Neural crest cell (in vitro differentiated cells): ENCODE measurements around the gene TBC1D2B. TPM values are rescaled to one million over a fixed set of nuclear protein-coding genes. Genes with fewer than 3 reads are reported as not detected.
"Not testable (repeated sequence)": the region's sequence is repeated elsewhere in the genome, so short reads cannot be mapped to it uniquely, and the experiment has no call there.

ENCODE experiments used
- DNase-seq: peaks from one replicate; pipeline ENCODE4 v3.0.0; 2021; ENCODE audit warnings: low read depth, mixed read lengths, low spot score
- H3K27ac Mint-ChIP-seq: one replicate; pipeline ENCODE4 v1.8.0; 2021; ENCODE audit warnings: mild to moderate bottlenecking, mixed read lengths; ENCODE audit not compliant: unreplicated experiment
- H3K27me3 Mint-ChIP-seq: 2 replicates; pipeline ENCODE4 v1.8.0; 2021; ENCODE audit warnings: low read depth, mild to moderate bottlenecking, mixed read lengths
- H3K36me3 Mint-ChIP-seq: 2 replicates; pipeline ENCODE4 v1.8.0; 2021; ENCODE audit warnings: low read depth, mild to moderate bottlenecking, mixed read lengths
- H3K4me1 Mint-ChIP-seq: 2 replicates; pipeline ENCODE4 v1.8.0; 2021; ENCODE audit warnings: mixed read lengths
- H3K4me3 Mint-ChIP-seq: one replicate; pipeline ENCODE4 v1.8.0; 2021; ENCODE audit warnings: mild to moderate bottlenecking, mixed read lengths
- H3K9me3 Mint-ChIP-seq: 2 replicates; pipeline ENCODE4 v1.8.0; 2021; ENCODE audit warnings: mixed read lengths
- CTCF ChIP-seq: fragments of 200-600 bp; sonication (generic); conservative IDR thresholded peaks from 2 replicates; pipeline ENCODE4 v1.5.0; 2021; ENCODE audit warnings: antibody characterized with exemption, mild to moderate bottlenecking
- total RNA-seq: library from RNA; stranded (reverse); gene quantifications from 2 replicates; pipeline ENCODE4 v1.2.1, GENCODE V29; 2021

TBC1D2B gene
- total RNA-seq, 1 donor from 2014 or later = 21.8 TPM

GRCh38 chr15:78001656-78002055 is 75.9 kb downstream of the TBC1D2B start:
- Mint-ChIP-seq H3K4me1 (peaks cover 11% of the 10 kb centered on the region), H3K36me3 (peaks cover 5% of the 10 kb centered on the region), H3K4me3 (no peak overlapping the region), H3K27ac (no peak overlapping the region), H3K27me3 (no peaks in the 10 kb centered on the region), H3K9me3 (no peaks in the 10 kb centered on the region)
- no peak for DNase-seq
- no peak for TF ChIP-seq CTCF

- H3K9me3 Mint-ChIP-seq = no peaks in the 10 kb centered on the region
- H3K27ac Mint-ChIP-seq = no peak overlapping the region
Observed at GRCh38 chr15:78000927-78001249, 76.6 kb downstream of the TBC1D2B start.

GRCh38 chr15:78000091-78000926 is 77.2 kb downstream of the TBC1D2B start:
- Mint-ChIP-seq H3K27ac (no peak overlapping the region), H3K9me3 (no peaks in the 10 kb centered on the region)

More at GRCh38 chr15:78000927-78001249, 76.6 kb downstream of the TBC1D2B start:
- Mint-ChIP-seq H3K27me3 (no peaks in the 10 kb centered on the region), H3K4me3 (no peak overlapping the region), H3K36me3 (peaks cover 5% of the 10 kb centered on the region), H3K4me1 (peaks cover 11% of the 10 kb centered on the region)
- no peak for DNase-seq
- no peak for TF ChIP-seq CTCF

GRCh38 chr15:77999486-77999885 is 78.0 kb downstream of the TBC1D2B start:
- no peak for DNase-seq
- peaks cover 5% of the 10 kb centered on the region for H3K36me3 Mint-ChIP-seq
- no peak overlapping the region for H3K4me3 Mint-ChIP-seq
- H3K27ac Mint-ChIP-seq = no peak overlapping the region
- no peaks in the 10 kb centered on the region for H3K9me3 Mint-ChIP-seq
- H3K4me1 Mint-ChIP-seq = peaks cover 7% of the 10 kb centered on the region
- no peak for TF ChIP-seq CTCF
- H3K27me3 Mint-ChIP-seq = no peaks in the 10 kb centered on the region

More at GRCh38 chr15:78000091-78000926, 77.2 kb downstream of the TBC1D2B start:
- Mint-ChIP-seq H3K27me3 (no peaks in the 10 kb centered on the region), H3K4me1 (peaks cover 11% of the 10 kb centered on the region), H3K4me3 (no peak overlapping the region), H3K36me3 (peaks cover 5% of the 10 kb centered on the region)
- DNase-seq = peak; percentile 61
- peak; percentile 68 for TF ChIP-seq CTCF

- no peak for DNase-seq
Observed at GRCh38 chr15:77998592-77998991, 78.9 kb downstream of the TBC1D2B start.

GRCh38 chr15:77997761-77998554 is 79.6 kb downstream of the TBC1D2B start:
- H3K9me3 Mint-ChIP-seq, H3K36me3 Mint-ChIP-seq, H3K27me3 Mint-ChIP-seq, DNase-seq, H3K4me3 Mint-ChIP-seq: not testable (repeated sequence)
- H3K27ac Mint-ChIP-seq = peak overlapping the region; percentile 62
- H3K4me1 Mint-ChIP-seq = peaks cover 14% of the 10 kb centered on the region

More at GRCh38 chr15:77998592-77998991, 78.9 kb downstream of the TBC1D2B start:
- peaks cover 10% of the 10 kb centered on the region for H3K4me1 Mint-ChIP-seq
- peaks cover 5% of the 10 kb centered on the region for H3K36me3 Mint-ChIP-seq
- H3K27me3 Mint-ChIP-seq = no peaks in the 10 kb centered on the region
- no peak for TF ChIP-seq CTCF
- no peak overlapping the region for H3K27ac Mint-ChIP-seq
- H3K9me3 Mint-ChIP-seq = no peaks in the 10 kb centered on the region
- no peak overlapping the region for H3K4me3 Mint-ChIP-seq

GRCh38 chr15:77997221-77997620 is 80.3 kb downstream of the TBC1D2B start:
- Mint-ChIP-seq H3K27ac (peak overlapping the region; percentile 71), H3K4me1 (peaks cover 14% of the 10 kb centered on the region)
- H3K27me3 Mint-ChIP-seq, H3K9me3 Mint-ChIP-seq, DNase-seq, H3K36me3 Mint-ChIP-seq, H3K4me3 Mint-ChIP-seq: not testable (repeated sequence)

- H3K9me3 Mint-ChIP-seq, H3K4me3 Mint-ChIP-seq, H3K36me3 Mint-ChIP-seq, H3K27me3 Mint-ChIP-seq, DNase-seq, H3K27ac Mint-ChIP-seq: not testable (repeated sequence)
- peaks cover 14% of the 10 kb centered on the region for H3K4me1 Mint-ChIP-seq
Observed at GRCh38 chr15:77996713-77997171, 80.8 kb downstream of the TBC1D2B start.
